Measurements from ENCODE around the gene TMEM54. TPM values are rescaled to one million over a fixed set of nuclear protein-coding genes. Genes with fewer than 3 reads are reported as not detected.

The TMEM54 gene
- total RNA-seq, 2 donors from 2014 or later, result 40.2 to 41.2 TPM

DNA sequence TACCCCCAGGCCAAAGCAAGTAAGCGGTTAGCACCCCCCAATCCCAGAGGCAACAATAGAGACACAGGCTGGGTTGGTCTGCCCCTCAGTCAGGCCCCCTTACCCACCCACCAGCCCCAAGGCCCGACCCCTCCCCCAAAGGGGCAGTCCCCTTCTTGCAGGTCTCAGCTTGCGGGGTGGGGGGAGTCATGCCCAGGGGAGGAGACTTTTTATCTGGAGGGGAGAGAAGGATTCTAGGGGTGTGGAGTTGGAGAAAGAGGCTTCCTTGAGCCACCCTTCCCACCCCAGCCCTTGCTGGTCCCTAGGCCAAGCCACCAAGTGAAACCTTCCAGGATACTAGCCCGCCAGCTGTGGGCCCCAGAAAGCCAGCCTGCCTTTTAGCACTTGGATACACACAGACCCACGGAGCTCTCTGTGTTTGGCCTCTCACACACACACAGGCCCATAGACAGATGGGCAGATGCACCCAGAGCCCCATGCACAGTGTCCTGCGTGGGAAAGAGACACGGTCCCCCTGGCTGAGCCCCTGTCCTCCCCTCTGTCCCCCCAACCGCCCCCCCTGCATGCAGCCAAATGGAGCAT is 7.1 kb downstream of the TMEM54 start:
- no peak for DNase-seq
- ATAC-seq, result no peak
- 70 to 84% methylated on average over 4 to 5 of the region's 8 CpGs for WGBS, 2 donors
- Histone ChIP-seq H3K36me3 (replicated peaks in 1 of 2; ENCODE audit: insufficient read depth in 1 of 2, low read depth in 2 of 2) (no peaks in the 10 kb centered on the region), H3K4me1 (peaks cover 14% of the 10 kb centered on the region), H3K27me3 (no peaks in the 10 kb centered on the region), H3K4me3 (no peak overlapping the region), H3K9me3 (no peaks in the 10 kb centered on the region), H3K27ac (no peak overlapping the region)
- intact Hi-C loops (cut with DNase I), result no loop called here
- no peak for TF ChIP-seq POLR2A (IDR thresholded peaks at IDR 0.05)

DNA sequence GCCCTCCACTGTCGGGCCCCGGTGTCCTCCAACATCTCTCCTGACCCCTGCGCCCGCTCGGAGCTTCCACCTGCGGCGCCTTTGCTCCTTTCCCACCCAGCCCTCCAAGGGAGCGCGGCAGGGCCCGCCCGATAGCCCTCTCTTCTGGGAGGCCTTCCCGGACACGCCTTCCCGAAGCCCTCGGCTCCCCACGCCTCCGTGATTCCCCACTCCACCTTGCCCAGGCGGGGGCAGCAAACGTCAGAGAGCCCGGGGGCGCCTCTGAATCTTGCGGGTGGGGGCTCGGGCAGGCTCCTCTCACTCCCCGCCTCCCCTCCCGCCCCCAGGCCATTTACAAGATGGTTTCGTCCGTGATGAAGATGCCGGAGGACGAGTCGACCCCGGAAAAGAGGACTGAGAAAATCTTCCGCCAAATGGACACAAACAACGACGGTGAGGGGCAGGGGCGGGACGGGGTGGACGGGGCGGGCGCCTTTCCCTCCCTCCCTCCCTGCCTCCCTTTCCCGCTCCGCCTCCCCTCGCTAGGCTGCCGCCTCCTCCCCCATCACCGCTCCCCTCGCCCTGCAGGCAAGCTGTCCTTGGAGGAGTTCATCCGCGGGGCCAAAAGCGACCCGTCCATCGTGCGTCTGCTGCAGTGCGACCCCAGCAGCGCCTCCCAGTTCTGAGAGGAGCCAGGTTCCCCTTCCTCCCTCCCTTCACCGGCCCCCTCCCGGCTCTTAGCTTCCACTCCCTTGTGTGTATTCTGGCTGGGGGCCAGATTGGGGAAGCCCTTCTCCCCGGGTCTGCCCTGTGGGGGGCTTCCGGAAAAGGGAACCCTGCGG is 7.8 kb downstream of the TMEM54 start:
- Histone ChIP-seq H3K4me1 (peaks cover 14% of the 10 kb centered on the region), H3K36me3 (replicated peaks in 1 of 2; ENCODE audit: insufficient read depth in 1 of 2, low read depth in 2 of 2) (no peaks in the 10 kb centered on the region), H3K4me3 (peak overlapping the region in 1 of 2 donors; percentile 12), H3K9me3 (no peaks in the 10 kb centered on the region), H3K27ac (no peak overlapping the region), H3K27me3 (no peaks in the 10 kb centered on the region)
- intact Hi-C loops (cut with DNase I), result no loop called here
- peak; percentile 56 for ATAC-seq
- DNase-seq, result peak in 2 of 4 donors; percentile 47 to 48
- TF ChIP-seq CTCF (IDR thresholded peaks at IDR 0.05) (peak in 1 of 7 experiments; percentile 0), POLR2A (IDR thresholded peaks at IDR 0.05) (no peak)
- 4 to 7% methylated on average over 50 to 54 of the region's 58 CpGs for WGBS, 2 donors

DNA sequence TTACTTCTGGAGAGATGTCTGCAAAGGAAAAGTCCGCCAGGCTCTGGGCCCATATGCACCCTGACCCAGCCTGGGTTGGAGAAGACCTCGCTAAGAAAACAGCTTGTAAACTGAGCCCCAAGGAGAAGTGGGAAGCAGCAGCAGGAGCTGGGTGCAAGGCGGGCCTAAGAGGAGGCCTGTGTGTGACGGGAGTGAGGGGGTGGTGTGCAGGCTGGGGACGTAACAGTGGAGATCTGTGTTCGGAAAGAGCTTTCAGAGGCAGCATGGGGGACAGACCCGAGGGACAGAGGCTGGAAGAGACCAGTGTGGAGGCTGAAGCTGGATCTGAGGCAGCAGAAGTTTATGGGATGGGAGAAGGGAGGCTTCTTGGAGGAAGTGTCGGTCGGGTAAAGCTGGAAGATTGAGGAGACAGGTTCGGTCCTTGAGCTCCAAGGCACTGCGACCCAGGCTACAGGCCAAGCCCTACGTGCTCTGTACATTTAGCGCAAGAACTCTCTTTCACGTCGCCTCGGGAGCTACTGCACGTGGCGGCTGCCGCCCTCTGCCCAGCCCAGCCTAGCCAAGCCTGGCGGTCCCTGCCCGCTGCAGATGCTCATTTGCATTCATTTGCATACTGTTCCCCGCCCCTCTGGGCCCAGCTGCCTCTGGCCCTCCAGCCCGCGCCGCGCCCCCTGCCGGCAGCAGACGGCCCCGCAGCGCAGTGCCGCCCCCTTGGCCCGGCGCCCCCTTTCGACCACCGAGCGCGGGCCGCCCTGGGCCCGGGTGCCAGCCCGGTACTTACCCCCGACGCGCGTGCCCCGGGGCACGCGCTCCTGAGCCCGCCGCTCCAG is 8.6 kb downstream of the TMEM54 start:
- intact Hi-C loops (cut with DNase I), result no loop called here
- Histone ChIP-seq H3K9me3 (no peaks in the 10 kb centered on the region), H3K36me3 (replicated peaks in 1 of 2; ENCODE audit: insufficient read depth in 1 of 2, low read depth in 2 of 2) (no peaks in the 10 kb centered on the region), H3K4me1 (peaks cover 14% of the 10 kb centered on the region), H3K27ac (no peak overlapping the region), H3K27me3 (no peaks in the 10 kb centered on the region), H3K4me3 (peak overlapping the region in 1 of 2 donors; percentile 12)
- DNase-seq, result peak in 2 of 4 donors; percentile 37 to 41
- 23 to 48% methylated on average over 25 to 48 of the region's 49 CpGs for WGBS, 2 donors
- TF ChIP-seq POLR2A (IDR thresholded peaks at IDR 0.05) (no peak), CTCF (IDR thresholded peaks at IDR 0.05) (peak in 4 of 7 experiments; percentile 29 to 48 (median 38))
- ATAC-seq, result peak; percentile 41

- intact Hi-C loops (cut with DNase I), result no loop called here
- no peak for ATAC-seq
- 81 to 100% methylated on average over 1 to 3 of the region's 3 CpGs for WGBS, 2 donors
- no peaks in the 10 kb centered on the region for H3K9me3 ChIP-seq
- H3K27me3 ChIP-seq, result peaks cover 0 to 3% of the 10 kb centered on the region in 2 donors
- H3K4me3 ChIP-seq, result no peak overlapping the region
- peaks cover 16% of the 10 kb centered on the region for H3K4me1 ChIP-seq
- no peak for DNase-seq
- H3K27ac ChIP-seq, result no peak overlapping the region
- TF ChIP-seq POLR2A (IDR thresholded peaks at IDR 0.05), result no peak
- no peak for TF ChIP-seq CTCF (IDR thresholded peaks at IDR 0.05)
- H3K36me3 ChIP-seq (replicated peaks in 1 of 2; ENCODE audit: insufficient read depth in 1 of 2, low read depth in 2 of 2), result no peaks in the 10 kb centered on the region
Observed at GRCh38 chr1:32891630-32892029, 9.6 kb downstream of the TMEM54 start.

GRCh38 chr1:32891241-32891570 is 10.0 kb downstream of the TMEM54 start:
- H3K27me3 ChIP-seq, result peaks cover 0 to 7% of the 10 kb centered on the region in 2 donors
- DNase-seq (no peak), ATAC-seq (no peak)
- no peak overlapping the region for H3K27ac ChIP-seq
- H3K4me1 ChIP-seq, result peaks cover 20% of the 10 kb centered on the region
- H3K36me3 ChIP-seq (replicated peaks in 1 of 2; ENCODE audit: insufficient read depth in 1 of 2, low read depth in 2 of 2), result no peaks in the 10 kb centered on the region
- intact Hi-C loops (cut with DNase I), result no loop called here
- WGBS, 2 donors, result 100% methylated on average over 1 of the region's 1 CpG
- no peak overlapping the region for H3K4me3 ChIP-seq
- H3K9me3 ChIP-seq, result no peaks in the 10 kb centered on the region
- TF ChIP-seq CTCF (IDR thresholded peaks at IDR 0.05) (no peak), POLR2A (IDR thresholded peaks at IDR 0.05) (no peak)
